HG03060 (cell line): Measurements from ENCODE around the gene SULT1B1.
"Not testable (repeated sequence)": the region's sequence is repeated elsewhere in the genome, so short reads cannot be mapped to it uniquely, and the experiment has no call there.

Source experiments
- ATAC-seq: cut with Tn5 transposase; IDR thresholded peaks from one replicate; pipeline ENCODE4 v1.9.1; 2021; ENCODE audit warnings: low read depth, moderate number of reproducible peaks; ENCODE audit not compliant: unreplicated experiment

SULT1B1 gene

GRCh38 chr4:69760455-69760854, at the start of gene SULT1B1:
TSS of gene SULT1B1 (minus strand) at chr4:69760620. CDS start at chr4:69755217, 5,403 bp downstream.
- ATAC-seq = no peak

GRCh38 chr4:69800599-69800998, 40.2 kb upstream of the SULT1B1 start:
- ATAC-seq = no peak

GRCh38 chr4:69799337-69799736, 38.9 kb upstream of the SULT1B1 start:
- no peak for ATAC-seq

GRCh38 chr4:69793732-69794131, 33.3 kb upstream of the SULT1B1 start:
- ATAC-seq = no peak

DNA sequence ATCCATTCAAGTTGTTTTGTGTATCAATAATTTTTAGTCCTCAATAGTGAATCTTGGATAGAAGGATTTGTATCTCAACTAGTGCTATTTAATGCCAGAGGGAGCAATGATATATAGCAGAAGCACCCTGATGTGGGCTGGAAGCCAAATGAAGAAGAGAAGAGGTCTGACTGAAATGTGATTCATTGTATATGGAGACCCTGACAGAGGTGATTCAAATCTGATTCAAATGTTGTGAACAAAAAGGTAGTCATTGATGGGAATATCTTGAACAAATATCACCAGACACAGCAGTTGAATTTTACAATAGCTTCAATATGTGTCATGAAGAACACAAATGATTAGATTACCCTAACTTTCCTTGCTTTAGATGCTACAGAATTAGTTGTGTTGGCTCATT, 27.5 kb upstream of the SULT1B1 start:
- ATAC-seq = no peak

GRCh38 chr4:69786547-69786946, 26.1 kb upstream of the SULT1B1 start:
- no peak for ATAC-seq

- ATAC-seq = no peak
Observed at GRCh38 chr4:69785211-69785831, 24.9 kb upstream of the SULT1B1 start.

- ATAC-seq = no peak
Observed at GRCh38 chr4:69782651-69783310, 22.4 kb upstream of the SULT1B1 start.

DNA sequence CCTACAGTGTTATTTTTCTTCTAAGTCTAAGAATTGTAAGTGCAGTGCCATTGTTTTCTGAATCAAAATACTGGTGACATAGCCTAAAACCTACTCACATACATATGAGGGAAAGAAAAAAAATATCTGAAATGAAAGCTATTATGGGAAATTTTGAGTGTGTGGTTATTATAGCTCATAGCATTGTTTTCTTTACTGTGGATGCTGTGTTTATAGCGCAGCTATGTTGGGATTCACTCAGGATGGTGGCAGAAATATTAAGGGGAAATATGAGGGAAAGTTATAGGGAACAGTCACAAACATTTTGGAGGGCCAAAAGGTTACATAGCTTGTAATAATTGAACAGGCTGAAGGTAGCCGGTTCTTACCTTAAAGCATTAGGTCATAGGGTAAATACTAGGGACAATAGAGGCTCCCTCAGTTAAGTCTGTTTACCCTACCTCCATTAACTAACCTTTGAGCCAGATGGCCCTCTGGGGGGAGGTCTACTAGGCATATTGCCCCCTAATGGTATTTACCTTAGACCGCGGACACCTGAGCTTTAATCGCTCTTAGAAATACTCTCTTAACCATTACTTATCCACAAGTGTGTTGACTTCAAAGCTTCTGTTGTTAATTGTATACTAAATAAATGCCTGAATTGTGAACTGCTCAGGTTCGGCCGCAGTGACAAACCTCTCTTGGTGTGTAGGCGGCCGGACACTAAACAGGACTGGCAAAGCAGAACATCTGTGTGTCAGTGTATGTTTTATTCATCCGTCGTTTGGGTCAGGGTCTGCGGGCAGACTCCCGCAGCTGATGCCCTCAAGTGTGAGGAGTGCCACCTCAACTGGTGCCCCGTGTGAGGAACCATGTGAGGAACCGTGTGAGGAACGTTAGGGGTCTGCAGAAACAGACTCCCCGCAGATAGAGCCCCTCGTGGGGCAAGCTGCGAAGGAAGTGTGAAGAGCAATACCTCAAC, 21.3 kb upstream of the SULT1B1 start:
- no peak for ATAC-seq

- ATAC-seq = no peak
Observed at GRCh38 chr4:69780141-69780540, 19.7 kb upstream of the SULT1B1 start.

DNA sequence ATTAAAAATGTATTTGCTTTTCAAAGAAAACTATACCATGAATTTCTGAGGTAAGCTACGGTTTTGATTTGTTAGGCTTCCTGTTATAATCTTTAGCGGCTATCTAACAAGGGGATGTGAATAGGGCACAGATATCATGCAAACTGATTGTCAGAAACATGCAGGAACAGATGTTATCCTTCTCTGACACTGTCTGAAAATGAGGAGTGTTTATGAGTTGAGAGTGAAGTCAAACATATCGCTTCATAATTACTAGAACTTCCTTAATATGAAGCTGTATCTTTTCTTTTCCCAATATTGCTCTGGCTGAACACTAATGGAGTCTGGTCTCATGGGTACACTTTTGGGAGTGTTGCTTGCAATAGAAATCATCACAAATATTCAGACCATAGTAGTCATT, 16.3 kb upstream of the SULT1B1 start:
- no peak for ATAC-seq

- ATAC-seq = no peak
Observed at GRCh38 chr4:69775321-69775867, 15.0 kb upstream of the SULT1B1 start.

GRCh38 chr4:69773484-69773883, 13.1 kb upstream of the SULT1B1 start:
- no peak for ATAC-seq

- ATAC-seq = not testable (repeated sequence)
Observed at GRCh38 chr4:69768554-69768953, 8.1 kb upstream of the SULT1B1 start.

- ATAC-seq = no peak
Observed at GRCh38 chr4:69765751-69766150, 5.3 kb upstream of the SULT1B1 start.

- ATAC-seq = no peak
Observed at GRCh38 chr4:69764311-69764710, 3.9 kb upstream of the SULT1B1 start.

DNA sequence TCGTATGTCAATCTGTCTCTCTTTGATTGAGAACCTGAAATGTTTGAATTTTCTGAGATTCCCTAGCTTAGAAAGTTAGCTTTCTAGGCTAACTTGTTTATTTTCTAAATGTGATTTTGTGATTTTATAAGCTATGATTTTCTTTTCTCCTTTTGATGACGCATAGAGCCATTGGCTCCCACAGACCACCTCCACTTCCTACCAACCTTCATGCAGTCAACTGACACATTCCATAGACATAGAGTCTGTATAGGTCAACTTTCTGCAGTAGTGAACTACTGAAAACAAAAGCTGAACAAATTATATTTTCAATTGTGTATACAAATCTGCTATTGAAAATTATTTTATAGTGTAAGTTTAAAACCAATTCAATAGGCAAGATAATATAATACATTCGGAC, 2.8 kb upstream of the SULT1B1 start:
- no peak for ATAC-seq

- no peak for ATAC-seq
Observed at GRCh38 chr4:69759189-69759604, 1.2 kb downstream of the SULT1B1 start.

DNA sequence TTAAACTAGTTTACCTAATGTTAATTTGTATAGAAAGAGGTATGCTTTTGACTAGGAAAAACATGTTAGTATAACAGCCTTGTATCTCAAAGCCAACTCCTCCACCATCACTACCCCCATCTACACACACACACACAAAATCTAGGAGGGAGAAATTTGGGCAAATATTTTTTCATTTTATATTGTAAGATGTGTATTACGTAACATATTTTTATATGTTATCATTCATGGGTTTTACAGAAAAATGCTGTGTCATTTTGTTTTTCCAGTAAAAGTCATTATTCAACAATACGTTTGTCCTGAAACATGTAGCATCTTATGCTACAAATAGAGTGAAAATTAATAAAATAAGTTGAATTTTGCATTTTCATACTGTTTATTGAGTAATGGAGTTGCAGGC, 3.0 kb downstream of the SULT1B1 start:
- ATAC-seq = no peak

DNA sequence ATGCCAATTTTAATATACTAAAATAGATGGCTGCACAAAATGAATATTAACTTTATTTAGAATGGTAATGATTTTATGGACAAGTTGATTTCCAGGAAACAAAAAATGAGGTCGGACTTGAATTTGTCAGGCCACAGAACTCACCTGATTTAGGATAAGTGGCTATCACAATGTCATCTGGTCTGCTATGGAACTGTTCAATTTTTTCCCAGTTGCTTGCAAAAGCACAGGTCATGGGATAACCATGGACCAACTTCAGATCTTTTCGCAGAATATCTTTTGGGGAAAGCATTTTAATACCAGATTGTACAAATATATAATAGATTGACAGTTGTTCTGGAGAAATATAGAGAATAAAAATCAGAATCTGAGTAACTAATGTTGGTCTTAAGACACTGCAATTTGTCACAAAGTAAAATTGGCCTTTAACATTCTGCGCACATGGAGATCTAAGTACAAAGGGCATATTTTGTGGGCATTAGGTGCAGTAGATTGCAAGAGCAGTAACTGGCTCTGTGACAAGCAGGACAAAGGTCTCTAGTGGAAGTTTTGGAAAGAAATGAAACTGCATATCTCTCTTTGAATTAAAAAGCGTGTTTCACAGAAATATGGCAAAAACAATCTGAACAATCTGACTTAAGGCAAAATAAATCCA, 5.4 kb downstream of the SULT1B1 start:
- ATAC-seq = no peak
